ENCODE measurements around the gene PDF.

The PDF gene

DNA sequence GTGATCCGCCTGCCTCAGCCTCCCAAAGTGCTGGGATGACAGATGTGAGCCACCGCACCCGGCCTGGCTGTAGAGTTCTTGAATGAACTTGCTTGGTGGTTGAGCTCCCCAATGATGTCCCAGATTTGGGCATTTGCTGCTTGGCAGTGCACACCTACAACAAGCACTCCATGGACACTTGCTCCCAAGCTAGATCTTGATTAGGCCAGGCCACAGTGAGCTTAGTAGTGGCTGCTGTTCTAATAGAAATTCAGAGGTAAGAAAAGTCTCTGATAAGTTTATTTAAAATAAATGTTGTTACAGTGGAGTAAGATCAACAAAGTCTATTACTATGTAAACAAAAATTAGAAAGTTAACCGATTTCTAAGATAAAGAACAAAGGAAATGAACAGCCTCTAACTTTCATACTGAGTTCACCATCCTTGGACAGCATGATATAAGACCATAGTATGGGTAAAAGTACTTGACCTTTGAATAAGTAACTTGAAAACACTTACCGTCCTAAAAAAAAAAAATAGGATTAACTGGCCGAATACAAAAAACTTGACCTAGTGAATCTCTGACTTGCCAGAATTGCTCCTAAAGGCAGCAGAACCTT is 20.2 kb upstream of the PDF start:
- TF ChIP-seq, protein P1, sequence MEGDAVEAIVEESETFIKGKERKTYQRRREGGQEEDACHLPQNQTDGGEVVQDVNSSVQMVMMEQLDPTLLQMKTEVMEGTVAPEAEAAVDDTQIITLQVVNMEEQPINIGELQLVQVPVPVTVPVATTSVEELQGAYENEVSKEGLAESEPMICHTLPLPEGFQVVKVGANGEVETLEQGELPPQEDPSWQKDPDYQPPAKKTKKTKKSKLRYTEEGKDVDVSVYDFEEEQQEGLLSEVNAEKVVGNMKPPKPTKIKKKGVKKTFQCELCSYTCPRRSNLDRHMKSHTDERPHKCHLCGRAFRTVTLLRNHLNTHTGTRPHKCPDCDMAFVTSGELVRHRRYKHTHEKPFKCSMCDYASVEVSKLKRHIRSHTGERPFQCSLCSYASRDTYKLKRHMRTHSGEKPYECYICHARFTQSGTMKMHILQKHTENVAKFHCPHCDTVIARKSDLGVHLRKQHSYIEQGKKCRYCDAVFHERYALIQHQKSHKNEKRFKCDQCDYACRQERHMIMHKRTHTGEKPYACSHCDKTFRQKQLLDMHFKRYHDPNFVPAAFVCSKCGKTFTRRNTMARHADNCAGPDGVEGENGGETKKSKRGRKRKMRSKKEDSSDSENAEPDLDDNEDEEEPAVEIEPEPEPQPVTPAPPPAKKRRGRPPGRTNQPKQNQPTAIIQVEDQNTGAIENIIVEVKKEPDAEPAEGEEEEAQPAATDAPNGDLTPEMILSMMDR (IDR thresholded peaks at IDR 0.05; ENCODE audit: insufficient read depth, low read length) = no peak
- no peak for TF ChIP-seq REST (IDR thresholded peaks at IDR 0.05; ENCODE audit: insufficient replicate concordance, low read depth)
- no peak for TF ChIP-seq POLR2AphosphoS5 (IDR thresholded peaks at IDR 0.05; ENCODE audit: low read depth)
- no peak for TF ChIP-seq SPI1 (IDR thresholded peaks at IDR 0.05; ENCODE audit: borderline replicate concordance, low read depth)
- no peak for TF ChIP-seq GABPA (IDR thresholded peaks at IDR 0.05; ENCODE audit: low read depth)
- H3K27ac ChIP-seq (replicated peaks) = no peak overlapping the region
- no peaks in the 10 kb centered on the region for H3K27me3 ChIP-seq (ENCODE audit: insufficient read depth, poor library complexity, severe bottlenecking)
- no peak for DNase-seq (ENCODE audit: low read depth in 1 of 2, low spot score in 1 of 2)
- H3K4me3 ChIP-seq (replicated peaks; ENCODE audit: insufficient read depth, low read length) = no peak overlapping the region

- Histone ChIP-seq H3K4me3 (replicated peaks; ENCODE audit: insufficient read depth, low read length) (no peak overlapping the region), H3K27me3 (ENCODE audit: insufficient read depth, poor library complexity, severe bottlenecking) (no peaks in the 10 kb centered on the region), H3K27ac (replicated peaks) (no peak overlapping the region)
- no peak for DNase-seq (ENCODE audit: low read depth in 1 of 2, low spot score in 1 of 2)
- TF ChIP-seq REST (IDR thresholded peaks at IDR 0.05; ENCODE audit: insufficient replicate concordance, low read depth) = no peak
These were observed 19.1 kb upstream of the PDF start for GRCh38 chr16:69349536-69349935.

- no peak overlapping the region for H3K4me3 ChIP-seq (replicated peaks; ENCODE audit: insufficient read depth, low read length)
- no peak for DNase-seq (ENCODE audit: low read depth in 1 of 2, low spot score in 1 of 2)
- H3K27me3 ChIP-seq (ENCODE audit: insufficient read depth, poor library complexity, severe bottlenecking) = no peaks in the 10 kb centered on the region
- TF ChIP-seq POLR2AphosphoS5 (IDR thresholded peaks at IDR 0.05; ENCODE audit: low read depth) = no peak
- no peak for TF ChIP-seq REST (IDR thresholded peaks at IDR 0.05; ENCODE audit: insufficient replicate concordance, low read depth)
- no peak for TF ChIP-seq GABPA (IDR thresholded peaks at IDR 0.05; ENCODE audit: low read depth)
- TF ChIP-seq SPI1 (IDR thresholded peaks at IDR 0.05; ENCODE audit: borderline replicate concordance, low read depth) = no peak
- TF ChIP-seq, protein P1 (IDR thresholded peaks at IDR 0.05; ENCODE audit: insufficient read depth, low read length) = no peak
- no peak overlapping the region for H3K27ac ChIP-seq (replicated peaks)
These were observed 17.8 kb upstream of the PDF start for GRCh38 chr16:69348222-69348621.
